Activated gamma-delta T cell treated with Interleukin-2 at 50 U/mL for 16 hours (primary cell): Measurements from ENCODE around the gene SEPTIN6.

Experiments
- DNase-seq: peaks from one replicate; pipeline ENCODE4 v3.0.0-alpha.2; 2020

Gene SEPTIN6

DNA sequence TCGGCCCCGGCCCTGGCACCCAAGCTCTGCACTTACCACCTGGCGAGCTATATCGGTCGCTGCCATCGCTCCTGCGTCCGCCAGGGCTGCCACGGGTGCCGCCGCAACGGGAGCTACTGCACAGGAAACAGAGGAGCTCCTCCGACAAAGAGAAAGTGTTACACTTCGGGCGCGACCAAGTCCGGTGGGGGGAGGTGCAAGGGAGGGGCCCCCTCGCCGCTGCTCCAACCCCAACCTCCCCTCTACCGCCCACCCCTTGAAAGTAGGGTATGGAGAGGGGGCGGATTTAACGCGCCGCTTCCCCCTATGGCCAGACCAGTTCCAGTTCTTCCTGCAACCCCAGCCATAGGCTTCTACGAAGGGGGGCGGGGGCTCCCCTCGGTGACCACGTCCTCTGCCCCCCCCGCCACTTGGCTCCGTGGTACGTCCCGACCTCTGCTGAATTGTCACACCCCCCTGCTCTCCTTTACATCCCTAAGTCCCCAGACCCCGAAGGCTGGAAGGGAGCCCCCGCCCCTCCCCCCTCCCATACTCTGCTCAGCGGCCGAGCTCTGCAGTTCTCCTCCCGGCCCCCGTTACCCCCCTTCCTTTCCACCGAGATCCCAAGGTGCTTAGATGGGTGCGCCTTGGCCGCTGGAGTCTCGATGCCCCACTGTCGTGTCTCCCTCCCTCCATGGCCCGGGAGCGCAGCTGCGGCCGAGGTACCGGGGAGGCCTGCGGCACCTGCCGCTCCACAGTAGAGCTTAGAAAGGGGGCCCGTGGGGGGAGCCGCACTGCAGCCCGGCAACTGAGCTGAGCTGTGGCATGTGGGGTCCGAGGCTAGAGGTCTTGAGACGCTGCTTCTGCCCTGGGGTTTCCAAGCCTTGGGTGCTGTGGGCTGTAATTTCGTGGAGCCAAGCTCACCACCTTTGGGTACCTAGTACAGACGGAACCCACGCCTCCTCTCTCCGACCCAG, at the start of gene SEPTIN6:
Gene SEPTIN6, minus strand, starts transcription at position 129 of the 956 bp plus-strand sequence. Its CDS starts 63 bp downstream, at position 66.
- DNase-seq, result peak; percentile 88

DNA sequence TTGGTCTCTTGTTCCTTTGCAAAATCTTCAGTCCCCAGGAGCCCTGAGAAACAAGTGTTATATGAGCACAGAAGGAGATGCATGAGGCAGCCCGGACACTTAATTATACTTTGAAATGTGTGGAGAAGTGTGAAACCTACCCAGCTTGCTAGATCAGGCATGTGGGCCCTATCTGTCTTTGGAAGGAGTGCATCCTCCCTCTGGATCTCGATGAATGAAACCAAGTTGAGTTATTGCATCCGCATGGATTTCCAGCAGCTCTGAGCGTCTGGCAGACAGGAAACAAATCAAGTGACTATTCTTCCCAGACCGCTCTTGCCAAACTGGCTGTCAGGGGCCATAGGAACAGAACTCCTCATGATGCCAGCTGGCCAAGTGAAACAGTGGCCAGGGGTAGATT, 45.8 kb upstream of the SEPTIN6 start:
- no peak for DNase-seq

DNA sequence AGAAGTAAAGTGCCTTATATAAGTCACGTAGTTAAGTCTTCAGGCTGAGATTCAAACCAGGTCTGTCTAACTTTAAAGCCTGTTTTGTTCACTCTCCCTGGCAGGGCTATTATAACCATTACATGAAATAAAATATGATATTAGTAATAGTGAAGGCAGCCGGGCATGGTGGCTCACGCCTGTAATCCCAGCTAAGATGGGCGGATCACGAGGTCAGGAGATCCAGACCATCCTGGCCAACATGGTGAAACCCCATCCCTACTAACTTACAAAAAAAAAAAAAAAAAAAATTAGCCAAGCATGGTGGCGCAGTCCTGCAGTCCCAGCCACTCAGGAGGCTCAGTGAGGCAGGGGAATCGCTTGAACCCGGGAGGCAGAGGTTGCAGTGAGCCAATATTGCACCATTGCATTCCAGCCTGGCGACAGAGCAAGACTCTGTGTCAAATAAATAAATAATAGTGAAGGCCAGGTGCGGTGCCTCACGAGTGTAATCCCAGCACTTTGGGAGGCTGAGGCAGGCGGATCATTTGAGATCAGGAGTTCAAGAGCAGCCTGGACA, 43.3 kb upstream of the SEPTIN6 start:
- no peak for DNase-seq

DNA sequence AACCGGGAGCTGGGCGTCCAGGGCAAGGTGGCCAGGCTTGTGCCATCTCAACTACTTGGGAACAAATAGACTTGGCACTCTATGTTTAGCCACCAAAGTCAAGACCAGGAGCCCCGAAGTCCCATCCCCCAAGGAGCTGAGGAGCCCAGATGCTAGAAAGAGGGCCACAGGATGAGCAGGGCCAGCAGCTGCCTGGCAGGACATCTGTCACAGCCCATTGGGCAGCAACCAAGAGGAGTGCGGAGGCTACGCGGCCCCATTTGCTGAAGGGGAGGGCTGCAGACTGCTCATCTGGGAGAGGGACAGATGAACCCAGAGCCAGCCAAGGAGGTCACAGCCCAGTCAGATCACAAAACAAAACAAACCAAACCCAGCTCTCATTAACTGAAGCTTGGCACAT, 42.5 kb upstream of the SEPTIN6 start:
- DNase-seq, result no peak

DNA sequence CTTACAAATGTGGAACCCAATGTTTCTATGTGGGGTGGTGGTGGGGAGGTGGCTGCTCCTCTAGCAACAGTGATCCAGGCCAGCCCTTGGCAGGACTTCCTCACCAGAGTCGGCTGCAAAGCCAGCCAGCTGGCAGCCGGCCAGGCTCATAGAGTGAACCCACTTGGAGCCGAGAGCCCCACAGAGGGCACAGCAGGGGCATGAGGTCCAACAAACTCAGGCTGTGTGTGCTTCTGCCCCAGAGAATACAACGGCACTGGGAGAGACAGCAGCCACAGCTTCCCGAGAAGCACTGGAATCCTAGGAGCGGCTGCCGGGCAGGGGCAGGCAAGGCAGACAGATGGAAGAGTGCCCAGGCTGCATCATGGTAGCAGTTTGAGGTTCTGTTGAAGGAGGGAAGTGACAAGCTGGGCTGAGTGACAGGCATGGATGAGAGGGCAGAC, 42.0 kb upstream of the SEPTIN6 start:
- no peak for DNase-seq

DNA sequence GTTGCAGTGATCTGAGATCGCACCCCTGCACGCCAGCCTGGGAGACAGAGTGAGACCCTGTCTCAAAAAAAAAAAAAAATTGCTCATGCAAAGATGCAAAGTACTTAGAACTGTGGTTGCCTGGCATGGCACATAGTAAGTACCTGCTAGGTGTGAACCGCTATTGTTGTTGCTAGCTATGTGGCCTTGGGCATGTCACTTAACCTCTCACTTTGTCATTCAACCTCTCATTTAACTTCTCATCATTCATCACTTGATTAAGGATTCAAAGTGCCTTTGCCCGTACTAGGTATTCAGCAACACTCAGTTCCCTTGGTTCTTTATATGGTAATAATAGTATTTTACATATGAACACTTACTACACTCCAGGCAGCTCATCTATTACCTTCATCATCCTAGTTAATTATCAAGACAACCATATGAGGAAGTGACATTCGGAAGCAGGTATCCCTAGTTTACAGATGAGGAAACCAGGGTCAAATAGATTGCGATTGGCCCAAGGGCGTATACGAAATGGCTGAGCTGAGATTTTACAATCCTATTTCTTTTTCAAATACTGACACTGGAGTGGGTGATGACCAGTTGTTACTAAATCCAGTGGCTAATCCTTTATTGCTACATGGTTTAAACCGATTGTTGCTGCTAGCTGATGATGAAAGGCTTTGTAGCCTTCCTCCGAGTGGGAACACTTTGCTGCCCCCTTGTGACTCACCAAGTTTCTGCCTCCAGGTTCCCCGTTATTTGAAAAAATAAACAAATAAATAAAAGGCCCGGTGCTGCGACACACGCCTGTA, 36.6 kb upstream of the SEPTIN6 start:
- peak; percentile 72 for DNase-seq

DNA sequence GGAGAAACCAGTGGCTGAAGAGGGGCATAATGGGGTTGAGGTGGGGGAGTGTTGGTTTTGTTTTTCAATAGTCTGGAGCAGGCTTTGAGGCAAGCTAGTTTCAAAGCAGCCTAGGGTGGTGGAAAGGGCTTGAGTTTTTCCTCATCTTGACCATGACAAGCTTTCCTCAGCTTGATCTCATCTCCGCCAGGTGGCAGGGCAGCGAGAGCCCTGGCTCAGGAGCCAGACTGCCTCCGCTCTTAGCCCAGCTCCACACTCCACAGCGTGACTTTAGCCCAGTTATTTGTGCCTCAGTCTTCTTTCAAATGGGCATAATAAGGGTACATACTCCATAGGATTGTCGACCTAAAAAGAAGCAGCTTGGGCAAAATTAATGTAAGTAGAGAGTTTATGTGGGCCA, 35.5 kb upstream of the SEPTIN6 start:
- no peak for DNase-seq

DNA sequence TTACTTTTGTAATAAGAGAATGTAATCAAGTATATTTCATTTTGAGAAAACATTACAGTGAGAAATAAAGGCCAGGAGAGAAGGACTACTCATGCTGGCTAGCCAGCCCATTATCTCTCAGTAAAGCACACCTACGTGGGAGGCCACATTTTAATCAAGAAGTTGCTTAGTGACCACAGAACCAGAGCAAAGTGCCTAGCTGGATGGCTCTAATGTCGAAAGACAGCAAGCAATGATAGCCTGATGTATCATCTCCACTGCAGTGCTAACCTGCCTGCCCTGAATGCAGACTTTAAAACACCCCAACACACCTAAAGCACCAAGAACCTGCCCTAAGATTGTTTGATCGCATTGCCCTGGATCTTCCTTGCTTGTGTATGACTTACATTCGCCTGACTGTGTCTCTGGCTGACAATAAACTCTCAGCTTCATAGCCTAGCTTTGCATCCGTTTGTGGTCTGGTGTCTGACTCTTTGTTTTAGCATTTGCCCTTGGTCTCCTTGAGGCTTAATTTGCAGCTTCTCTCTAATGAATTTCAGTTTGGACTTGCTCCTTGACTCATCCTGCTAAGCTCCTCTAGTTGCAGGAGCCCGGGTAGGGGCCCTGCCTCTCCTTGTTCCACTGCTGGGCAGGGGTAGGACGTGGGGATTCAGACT, 34.1 kb upstream of the SEPTIN6 start:
- no peak for DNase-seq

DNA sequence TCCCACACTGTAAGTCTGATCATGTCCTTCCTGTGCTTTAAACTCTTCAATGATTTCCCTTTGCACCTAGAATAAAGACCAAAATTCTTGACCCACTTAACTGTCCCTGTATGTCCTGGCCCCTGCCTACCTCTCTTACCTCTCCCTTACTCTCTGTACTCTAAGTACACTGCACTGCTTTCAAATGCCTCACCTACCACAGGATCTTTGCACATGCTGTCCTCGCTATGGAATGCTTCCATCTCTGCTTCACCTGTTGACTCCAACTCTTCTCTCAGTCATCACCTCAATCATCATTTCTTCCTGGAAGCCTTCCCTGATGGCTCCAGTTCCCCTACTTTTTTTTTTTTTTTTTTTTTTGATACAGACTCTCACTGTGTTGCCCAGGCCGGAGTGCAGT, 29.0 kb upstream of the SEPTIN6 start:
- DNase-seq, result no peak

DNA sequence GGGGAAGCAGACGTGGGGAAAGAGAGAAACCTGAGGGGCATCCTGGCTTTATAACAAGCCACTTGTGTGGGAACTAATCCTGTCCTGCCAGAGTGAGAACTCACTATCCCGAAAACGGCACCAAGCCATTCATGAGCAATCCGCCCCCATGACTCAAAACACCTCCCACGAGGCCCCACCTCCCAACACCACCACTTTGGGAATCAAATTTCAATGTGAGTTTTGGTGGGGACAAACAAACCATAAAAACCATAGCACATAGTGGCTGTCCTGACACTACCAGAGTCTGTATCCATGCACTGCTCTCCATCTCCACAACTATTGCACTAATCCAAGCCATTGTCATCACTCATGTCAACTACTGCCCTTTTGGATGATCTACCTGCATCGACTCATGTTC, 28.5 kb upstream of the SEPTIN6 start:
- DNase-seq, result no peak

DNA sequence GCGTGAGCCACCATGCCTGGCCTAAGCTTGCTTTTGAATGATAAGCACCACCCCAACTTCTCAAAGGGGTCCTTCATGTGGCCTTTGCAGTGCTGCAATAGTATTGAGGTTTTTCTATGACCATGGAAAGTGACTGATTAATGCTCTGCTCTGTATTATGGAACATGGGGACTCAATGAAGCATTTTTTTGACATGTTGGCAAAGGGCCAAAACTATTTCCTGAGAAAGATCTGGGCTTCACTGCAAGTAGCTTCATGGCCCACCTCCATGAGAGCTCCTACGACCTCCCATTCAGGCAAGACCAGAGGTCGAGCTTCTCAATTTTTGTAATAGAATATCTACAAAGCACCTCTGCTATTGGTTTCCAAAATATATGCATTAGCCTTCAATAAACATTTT, 16.7 kb upstream of the SEPTIN6 start:
- no peak for DNase-seq

DNA sequence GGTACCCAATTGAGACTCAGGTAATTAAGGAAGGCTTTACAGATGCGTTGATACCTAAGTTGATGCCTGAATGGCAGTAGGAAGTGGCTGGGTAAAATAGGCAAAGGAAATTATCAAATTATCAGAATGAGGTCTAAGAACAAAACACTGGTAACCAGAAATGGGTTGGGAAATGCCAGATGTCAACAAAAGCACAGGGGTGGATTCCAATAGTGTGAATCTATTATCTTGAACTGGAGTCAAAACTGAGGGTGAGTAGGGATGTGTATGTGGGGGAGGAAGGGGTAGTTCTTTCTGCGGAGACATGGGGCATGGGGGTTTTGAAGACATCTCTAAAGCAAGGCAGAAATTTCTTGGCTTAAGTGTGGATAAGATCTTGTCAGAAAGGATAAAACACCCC, 16.0 kb upstream of the SEPTIN6 start:
- no peak for DNase-seq

DNA sequence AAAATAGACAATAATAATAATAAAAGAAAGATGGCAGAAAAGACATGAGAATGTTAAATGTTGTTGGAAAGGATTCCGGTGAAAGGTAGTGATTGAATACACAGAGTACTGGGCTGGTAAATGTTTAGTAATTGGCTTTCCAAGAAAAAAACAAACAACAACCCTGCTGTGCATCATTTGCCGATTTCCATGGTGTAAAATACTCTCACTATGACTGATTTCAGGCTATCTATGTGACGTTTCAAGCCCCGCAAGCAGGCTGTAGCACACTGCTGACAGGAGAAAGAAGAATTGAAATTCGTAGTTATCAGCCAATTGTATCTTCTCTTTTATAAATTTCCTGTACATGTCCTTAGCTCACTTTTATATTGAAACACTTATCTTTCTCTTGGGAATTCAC, 13.6 kb upstream of the SEPTIN6 start:
- DNase-seq, result no peak

DNA sequence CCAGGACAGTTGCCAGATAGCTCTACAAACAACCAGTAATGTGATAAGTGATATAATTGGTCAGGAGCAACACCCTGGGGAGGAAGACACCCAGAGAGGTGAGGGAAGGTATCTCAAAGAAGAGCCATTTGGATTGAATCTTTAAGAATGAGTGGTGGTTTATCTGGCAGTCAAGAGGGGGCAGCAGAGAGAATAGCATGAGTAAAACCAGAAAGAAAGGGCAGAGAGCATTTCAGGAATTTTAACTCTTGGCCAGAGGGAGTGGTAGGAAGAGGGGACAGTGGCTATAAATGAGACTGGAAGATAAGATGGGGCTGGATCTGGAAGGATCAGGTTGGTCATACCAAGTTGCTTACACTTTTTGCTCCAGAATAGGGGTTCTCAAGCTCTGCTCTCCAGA, 5.9 kb upstream of the SEPTIN6 start:
- no peak for DNase-seq

DNA sequence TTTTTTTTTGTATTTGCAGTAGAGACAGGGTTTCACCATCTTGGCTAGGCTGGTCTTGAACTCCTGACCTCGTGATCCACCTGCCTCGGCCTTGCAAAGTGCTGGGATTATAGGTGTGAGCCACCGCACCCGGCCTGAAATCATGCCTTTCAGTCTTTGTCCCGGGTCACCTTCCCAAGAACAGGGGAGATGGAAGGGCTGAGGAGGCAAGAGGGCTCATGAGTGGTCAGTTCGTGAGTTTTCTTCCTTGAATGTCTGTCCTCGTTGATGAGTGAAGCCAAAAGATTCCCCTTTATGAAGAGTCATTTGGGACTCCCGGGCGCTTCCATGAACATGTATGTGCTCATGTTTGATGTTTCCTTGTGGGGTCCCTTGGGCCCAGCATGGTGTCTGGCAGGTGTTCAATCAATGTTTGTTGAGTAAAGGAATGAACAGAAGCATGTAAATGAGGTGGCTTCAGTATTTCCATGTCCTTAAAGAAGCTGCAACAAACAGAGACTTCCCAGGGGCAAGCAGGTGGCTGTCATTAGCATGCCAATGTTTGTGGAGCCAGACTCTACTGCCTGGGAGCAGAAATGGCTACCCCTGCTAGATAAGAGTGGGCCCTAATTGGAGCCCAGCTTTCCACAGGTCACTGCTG, 3.4 kb upstream of the SEPTIN6 start:
- no peak for DNase-seq

DNA sequence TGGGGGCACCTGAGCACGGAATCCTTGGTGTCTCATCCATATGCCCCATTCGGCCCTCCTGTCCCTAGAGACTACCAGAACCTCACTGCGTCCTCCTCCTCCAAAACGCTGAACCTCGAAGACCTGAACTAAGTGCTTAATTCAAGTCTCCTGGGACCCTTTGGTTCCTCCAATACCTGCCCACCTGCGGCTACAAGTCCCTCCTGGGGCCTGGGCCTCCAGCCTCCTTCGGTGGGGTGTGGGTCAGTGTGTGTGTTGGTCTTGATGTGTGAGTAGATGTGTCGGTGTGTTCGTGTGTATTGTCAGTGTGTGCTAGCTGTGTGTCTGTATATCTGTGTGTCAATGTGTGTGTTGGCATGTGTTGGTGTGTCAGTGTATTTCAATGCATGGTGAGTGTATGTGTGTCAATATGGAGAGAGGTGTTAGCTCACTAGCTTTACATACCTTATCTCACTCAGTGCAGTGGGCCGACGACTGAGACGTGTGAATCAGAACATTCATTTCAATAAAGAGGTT, 2.6 kb upstream of the SEPTIN6 start:
- DNase-seq, result no peak

DNA sequence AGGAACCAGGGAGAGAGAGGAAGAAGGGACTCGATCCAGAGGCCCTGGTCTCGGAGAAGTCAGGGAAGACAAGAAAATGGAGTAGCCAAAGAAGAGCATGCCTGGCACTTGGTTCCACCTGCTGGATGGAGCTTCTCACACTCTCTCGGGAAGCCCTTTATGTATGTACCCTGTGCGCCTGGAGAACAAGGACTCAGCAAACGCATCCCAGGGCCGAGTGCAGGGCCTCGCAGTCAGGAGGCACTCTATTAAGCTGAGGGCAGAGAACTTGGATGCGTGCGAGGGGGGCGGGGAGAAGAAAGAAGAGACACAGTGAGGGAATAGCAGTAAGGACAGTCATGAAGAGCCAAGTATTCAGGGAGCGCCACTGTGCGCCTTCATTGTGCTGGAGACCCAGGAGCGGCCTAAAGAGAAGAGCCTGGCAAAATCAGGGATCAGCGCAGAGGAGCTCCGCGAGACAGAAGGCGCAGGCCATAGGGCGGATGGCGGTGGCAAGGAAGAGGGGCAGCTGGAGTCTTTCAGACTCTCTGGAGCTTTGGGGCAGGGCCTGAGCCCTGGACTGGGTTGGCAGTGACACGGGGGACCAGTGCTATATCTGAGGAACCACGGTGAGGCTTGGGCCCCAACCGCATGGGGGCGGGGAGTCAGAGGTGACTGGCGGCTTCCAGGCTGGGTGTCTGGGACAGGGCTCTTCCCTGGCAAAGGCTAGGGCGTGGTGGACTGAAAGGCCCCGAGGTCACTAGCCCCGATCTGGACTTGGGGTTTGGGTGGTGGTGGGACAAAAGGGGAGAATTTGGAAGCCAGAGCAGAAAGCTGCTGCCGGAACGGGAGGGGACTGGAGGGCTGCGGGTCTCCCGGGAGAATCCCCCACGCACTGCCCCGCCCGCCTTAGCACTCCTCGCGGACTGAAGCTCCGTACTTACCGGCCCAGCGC, 1.9 kb upstream of the SEPTIN6 start:
- DNase-seq, result no peak

DNA sequence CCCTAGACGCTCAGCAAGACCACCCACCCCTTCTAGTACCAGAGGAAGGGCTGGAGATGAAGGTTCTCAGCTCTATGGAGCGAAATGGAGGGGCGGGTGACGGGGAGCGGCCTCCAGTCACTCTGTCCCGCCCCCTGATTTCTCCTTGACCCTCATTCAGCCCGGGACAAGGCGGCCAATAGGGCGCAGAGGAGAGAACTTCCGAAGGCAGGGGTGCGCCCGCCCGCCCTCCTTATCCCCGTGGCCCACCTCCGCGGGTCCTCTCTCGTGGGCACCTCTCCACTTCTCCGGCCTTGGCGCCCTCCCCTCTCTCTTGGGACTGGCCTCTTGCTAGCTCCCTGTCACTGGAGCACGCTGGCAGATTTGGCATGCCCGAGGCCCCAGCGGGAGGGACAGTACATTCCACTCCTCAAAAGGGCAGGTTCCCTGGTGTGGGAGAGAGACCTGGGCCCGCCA, 1.1 kb upstream of the SEPTIN6 start:
- DNase-seq, result no peak

DNA sequence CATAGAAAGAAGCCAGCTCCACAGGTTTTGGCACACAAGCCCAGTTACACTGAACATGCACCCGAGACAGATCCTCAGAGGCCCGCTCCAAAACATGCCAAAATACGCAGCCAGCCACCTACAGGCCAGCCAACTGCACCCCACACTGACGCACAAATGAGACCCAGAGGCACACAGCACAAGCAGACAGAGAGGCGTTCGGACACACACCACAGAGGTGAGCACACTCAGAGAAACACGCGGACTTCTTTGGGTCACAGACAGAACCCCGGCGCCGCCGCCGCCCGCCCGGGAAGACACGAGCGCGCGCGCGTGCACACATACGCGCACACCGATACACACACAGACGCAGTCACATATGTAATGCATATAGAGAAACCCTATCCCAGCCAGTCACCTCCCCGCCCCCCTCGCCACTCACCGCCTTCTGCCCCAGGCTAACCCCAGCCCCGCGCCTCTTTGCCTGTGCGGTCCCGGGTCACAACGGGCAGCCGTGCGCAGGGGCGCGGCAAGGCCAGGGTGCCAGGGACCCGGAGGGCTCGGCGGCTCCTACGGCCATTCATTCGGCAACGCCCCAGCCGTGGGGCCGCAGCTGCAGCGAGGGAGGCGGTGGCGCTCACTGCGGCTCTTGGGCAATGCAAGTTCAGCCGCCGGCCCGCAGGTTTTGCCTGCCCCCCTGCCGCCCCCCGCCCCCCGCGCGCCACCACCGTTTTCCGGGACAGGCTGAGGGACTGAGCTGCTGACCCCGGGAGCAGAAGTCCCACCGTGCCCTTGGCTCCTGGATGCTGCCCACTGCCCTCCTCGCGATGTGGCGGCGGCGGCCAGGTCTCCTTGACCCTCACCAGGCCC, 553 bp downstream of the SEPTIN6 start:
- peak; percentile 55 for DNase-seq
